K562 (cell line): ENCODE results near the gene NEDD4L. TPM values are rescaled to one million over a fixed set of nuclear protein-coding genes. Genes with fewer than 3 reads are reported as not detected.

Experiments
- ATAC-seq: fragments of 200-7000 bp; cut with Tn5 transposase; 3 replicates; pipeline ENCODE4 v1.9.1; 2020; ENCODE audit warnings: moderate library complexity
- BruUV-seq: library from RNA; stranded (reverse); fragments of 400-500 nt; replicated peaks from 2 replicates; lab custom pipeline; 2021; lab: Mats Ljungman, UMichigan
- CTCF ChIA-PET: fragments of 300-600 bp; formaldehyde crosslinking; extraction: SDS; loops from one replicate; lab custom pipeline; 2021; ENCODE audit warnings: low intra/inter-chr PET ratio; lab: Yijun Ruan, JAX
- POLR2A ChIA-PET: fragments of 300-600, 350-650 bp; sonication (Branson Sonifier 250); formaldehyde crosslinking; extraction: SDS; loops from one replicate; lab custom pipeline; 2021; ENCODE audit warnings: antibody characterized with exemption, inconsistent platforms; lab: Yijun Ruan, JAX
- DNase-seq, 4 experiments: peaks; one replicate each; pipeline versions ENCODE4 v3.0.0 to v3.0.0-alpha.2; 2011 to 2018; ENCODE audit warnings: low spot score in 3 of 4, mixed read lengths in 3 of 4; ENCODE audit errors: extremely low read depth in 1 of 4
- FAIRE-seq: peaks from 2 replicates; lab custom pipeline; 2011; peaks lifted over from hg19 to GRCh38; lab: Jason Lieb, UNC
- H2AFZ ChIP-seq: 2 replicates; pipeline ENCODE4 v1.6.0; 2011; ENCODE audit warnings: low read depth, low read length, control low read depth, inconsistent platforms
- H3K27ac ChIP-seq: fragments of 200-600 bp; 3 replicates; pipeline ENCODE4 v1.8.0; 2011; ENCODE audit warnings: low read depth, mild to moderate bottlenecking, control low read depth, inconsistent platforms, low read length, moderate library complexity, mixed read lengths; ENCODE audit errors: extremely low read depth
- H3K27me3 ChIP-seq, 2 experiments: fragments of 300-600 bp in 1 of 2; 2 replicates in 1 of 2; 3 replicates in 1 of 2; pipeline versions ENCODE4 v1.6.0 to v1.8.0; 2011; ENCODE audit warnings: inconsistent platforms in 2 of 2, low read length in 2 of 2, mild to moderate bottlenecking in 1 of 2, mixed read lengths in 1 of 2, moderate library complexity in 1 of 2; ENCODE audit not compliant: control insufficient read depth in 2 of 2, insufficient read depth in 2 of 2
- H3K36me3 ChIP-seq: fragments of 300-600 bp; 3 replicates; pipeline ENCODE4 v1.8.0; 2011; ENCODE audit warnings: mild to moderate bottlenecking, low read length, inconsistent platforms; ENCODE audit not compliant: control insufficient read depth, insufficient read depth
- H3K4me1 ChIP-seq, 2 experiments: fragments of 200-600 bp in 1 of 2; replicated peaks in 1 of 2; 2 replicates in 1 of 2; 3 replicates in 1 of 2; pipeline versions ENCODE4 v1.5.1 to v1.8.0; 2011; ENCODE audit warnings: inconsistent platforms in 2 of 2, low read length in 2 of 2, mild to moderate bottlenecking in 1 of 2, mixed read lengths in 1 of 2, moderate library complexity in 1 of 2; ENCODE audit not compliant: control insufficient read depth in 2 of 2, insufficient read depth in 2 of 2
- H3K4me2 ChIP-seq: 2 replicates; pipeline ENCODE4 v1.6.1; 2011; ENCODE audit warnings: low read length, control low read depth, inconsistent platforms, mixed read lengths; ENCODE audit not compliant: insufficient read depth
- H3K4me3 ChIP-seq: fragments of 200-600 bp; sonication (generic), shearing (Covaris generic); 2 replicates; pipeline ENCODE4 v1.5.1; 2016; ENCODE audit warnings: control low read depth, inconsistent platforms
- H3K79me2 ChIP-seq: fragments of 200-600 bp; 3 replicates; pipeline ENCODE4 v1.8.0; 2011; ENCODE audit warnings: low read length, inconsistent platforms; ENCODE audit not compliant: control insufficient read depth, insufficient read depth
- H3K9ac ChIP-seq, 2 experiments: 2 replicates each; pipeline versions ENCODE4 v1.6.0 to v1.6.1; 2011; ENCODE audit warnings: low read depth in 2 of 2, low read length in 2 of 2, control low read depth in 1 of 2, inconsistent platforms in 1 of 2, mild to moderate bottlenecking in 1 of 2, mixed read lengths in 1 of 2; ENCODE audit not compliant: insufficient read depth in 1 of 2
- H3K9me1 ChIP-seq: one replicate; pipeline ENCODE4 v1.6.0; 2011; ENCODE audit warnings: inconsistent platforms, mild to moderate bottlenecking, low read length, moderate library complexity; ENCODE audit not compliant: control insufficient read depth, insufficient read depth
- H3K9me3 ChIP-seq: replicated peaks from 2 replicates; pipeline ENCODE4 v1.5.1; 2011; ENCODE audit warnings: low read depth, low read length, inconsistent platforms; ENCODE audit not compliant: control insufficient read depth, insufficient read depth
- H4K20me1 ChIP-seq: replicated peaks from 2 replicates; pipeline ENCODE4 v1.6.1; 2011; ENCODE audit warnings: low read length, inconsistent platforms, mixed read lengths; ENCODE audit not compliant: control insufficient read depth, insufficient read depth
- C11orf30 ChIP-seq: fragments of 450-650 bp; IDR thresholded peaks from 2 replicates; pipeline ENCODE4 v1.6.1; 2016; ENCODE audit warnings: low read depth, mild to moderate bottlenecking
- CBFA2T3 ChIP-seq: fragments of 450-650 bp; IDR thresholded peaks from 2 replicates; pipeline ENCODE4 v1.6.1; 2017
- CBX1 ChIP-seq: sonication (generic); IDR thresholded peaks from 2 replicates; pipeline ENCODE4 v1.6.1; 2016; ENCODE audit warnings: antibody characterized with exemption, low read depth, mild to moderate bottlenecking
- ELF4 ChIP-seq: fragments of 450-650 bp; formaldehyde crosslinking; IDR thresholded peaks from 2 replicates; pipeline ENCODE4 v1.4.0; 2022; ENCODE audit warnings: missing genetic modification characterization
- FOXJ3 ChIP-seq: sonication (generic); formaldehyde crosslinking; IDR thresholded peaks from 2 replicates; pipeline ENCODE4 v1.4.0; 2020; ENCODE audit warnings: mild to moderate bottlenecking, missing genetic modification reagents
- HCFC1 ChIP-seq: IDR thresholded peaks from 2 replicates; pipeline ENCODE4 v1.6.1; 2012; ENCODE audit warnings: low read depth, low read length, improper control_type of control experiment
- HDAC6 ChIP-seq: IDR thresholded peaks from 2 replicates; pipeline ENCODE4 v1.6.1; 2012; ENCODE audit warnings: low read depth, mild to moderate bottlenecking, control low read depth, inconsistent platforms, low read length, moderate library complexity
- HMG20B ChIP-seq: fragments of 250-450 bp; sonication (Bioruptor Pico); IDR thresholded peaks from 2 replicates; pipeline ENCODE4 v1.5.0; 2021; ENCODE audit warnings: mild to moderate bottlenecking
- NFXL1 ChIP-seq: fragments of 450-650 bp; formaldehyde crosslinking; IDR thresholded peaks from 2 replicates; pipeline ENCODE4 v1.4.0; 2021; ENCODE audit warnings: mild to moderate bottlenecking
- NR2F6 ChIP-seq: fragments of 450-650 bp; formaldehyde crosslinking; IDR thresholded peaks from 2 replicates; pipeline ENCODE4 v1.4.0; 2020; ENCODE audit warnings: mild to moderate bottlenecking
- OTX1 ChIP-seq: fragments of 450-650 bp; formaldehyde crosslinking; IDR thresholded peaks from 2 replicates; pipeline ENCODE4 v1.4.0; 2022; ENCODE audit warnings: mild to moderate bottlenecking
- PREB ChIP-seq: sonication (generic); formaldehyde crosslinking; IDR thresholded peaks from 2 replicates; pipeline ENCODE4 v1.8.1; 2023; ENCODE audit warnings: mild to moderate bottlenecking, missing genetic modification reagents
- RB1 ChIP-seq: fragments of 450-650 bp; IDR thresholded peaks from 2 replicates; pipeline ENCODE4 v1.6.1; 2017; ENCODE audit warnings: low read depth, mild to moderate bottlenecking
- RERE ChIP-seq: sonication (generic); formaldehyde crosslinking; IDR thresholded peaks from 2 replicates; pipeline ENCODE4 v1.8.0; 2023; ENCODE audit warnings: missing genetic modification reagents, mild to moderate bottlenecking, borderline replicate concordance
- SMC3 ChIP-seq: conservative IDR thresholded peaks from 2 replicates; pipeline ENCODE4 v1.6.1; 2011; ENCODE audit warnings: low read depth, low read length, improper control_type of control experiment; ENCODE audit not compliant: insufficient read depth
- TCF7L2 ChIP-seq: fragments of 150-350 bp; IDR thresholded peaks from 2 replicates; pipeline ENCODE4 v1.6.1; 2016; ENCODE audit warnings: low read depth, mild to moderate bottlenecking, low read length, moderate library complexity
- ZBTB7A ChIP-seq: IDR thresholded peaks from 2 replicates; pipeline ENCODE4 v1.6.1; 2011; ENCODE audit warnings: low read depth, mild to moderate bottlenecking, low read length, moderate library complexity, borderline replicate concordance; ENCODE audit not compliant: control insufficient read depth
- ZKSCAN3 ChIP-seq: fragments of 250-450 bp; sonication (Bioruptor Pico); IDR thresholded peaks from 2 replicates; pipeline ENCODE4 v1.4.0; 2020
- ZNF253 ChIP-seq: fragments of 250-450 bp; sonication (Bioruptor Pico); conservative IDR thresholded peaks from 2 replicates; pipeline ENCODE4 v1.6.1; 2021; ENCODE audit warnings: mild to moderate bottlenecking
- ZNF263 ChIP-seq: sonication (generic); formaldehyde crosslinking; IDR thresholded peaks from 2 replicates; pipeline ENCODE4 v1.8.0; 2022; ENCODE audit warnings: mild to moderate bottlenecking, missing genetic modification reagents, borderline replicate concordance
- whole genome bisulfite sequencing: fragments of 100-300 bp; shearing (Covaris generic); methylation state at CpG from one replicate; pipeline ENCODE4 v1.1.6; 2016; ENCODE audit warnings: low coverage, mixed read lengths; ENCODE audit not compliant: insufficient coverage; ENCODE audit errors: missing lambda C conversion rate; 5-methylcytosine and 5-hydroxymethylcytosine counted together
- in situ Hi-C: fragments of 300-500 bp; cut with MboI; formaldehyde crosslinking; loops from 4 replicates; pipeline ENCODE4 v1.15.0; 2018; ENCODE audit warnings: inconsistent platforms, mixed read lengths
- intact Hi-C: fragments of 100-400 bp; cut with micrococcal nuclease; formaldehyde crosslinking; loops from 2 replicates; pipeline ENCODE4 v1.14.2; 2022
- polyA plus RNA-seq, 8 experiments: library from polyadenylated mRNA; depleted of rRNA in 4 of 8; stranded (reverse) in 5 of 8; unstranded in 3 of 8; fragments of >200 nt; fragmentation: Nextera tagmentation in 2 of 8; fragmentation: Illumina TruSeq in 1 of 8; extraction: Ambion mirVana in 2 of 8; extraction: Trizol in 1 of 8; gene quantifications; 2 replicates each; pipeline versions ENCODE4 v1.2.1 to v1.2.3, GENCODE V29; 2011 to 2014; ENCODE audit warnings: inconsistent platforms in 1 of 8, missing spikeins in 1 of 8
- total RNA-seq, 7 experiments: library from RNA; depleted of rRNA in 6 of 7; stranded (reverse); fragments of >200 nt in 6 of 7; fragmentation: Illumina TruSeq in 2 of 7; extraction: Trizol in 2 of 7; gene quantifications; 2 replicates each; pipeline versions ENCODE4 v1.2.1 to v1.2.3, GENCODE V29; 2011 to 2021; ENCODE audit warnings: low replicate concordance in 1 of 7

The NEDD4L gene
- total and polyA plus RNA-seq, 9 of the 15 experiments (the other 6 are each of a cell fraction or from before 2014, with no cell fraction given): 8.1 to 33.4 (median 19.9) TPM

GRCh38 chr18:58235001-58235436 lies 191.0 kb downstream of the NEDD4L start:
- Histone ChIP-seq H2AFZ (no peak overlapping the region), H3K9me3 (no peaks in the 10 kb centered on the region), H3K9me1 (no peaks in the 10 kb centered on the region), H3K4me3 (no peak overlapping the region), H3K4me1 (no peaks in the 10 kb centered on the region), H3K36me3 (peaks cover 3% of the 10 kb centered on the region; the same call in 1 of the 3 replicates), H3K79me2 (no peaks in the 10 kb centered on the region), H4K20me1 (no peaks in the 10 kb centered on the region; the same call in 1 of the 2 replicates), H3K9ac (no peak overlapping the region), H3K27me3 (no peaks in the 10 kb centered on the region), H3K27ac (no peak overlapping the region), H3K4me2 (no peak overlapping the region)
- FAIRE-seq: no peak
- 44% methylated on average over 8 of the region's 9 CpGs for WGBS
- CTCF ChIA-PET: no interaction called here
- POLR2A ChIA-PET: interaction anchor here (1.3 kb wide), 1 partner anchor 11 kb away, joined by 4 read pairs; no protein-coding TSS in a partner anchor
- intact Hi-C loops (no loop called here), in situ Hi-C loops (no loop called here)
- DNase-seq: no peak
- ATAC-seq: no peak
- TF ChIP-seq HMG20B (CRISPR knock-in tag): no peak
- no peak for TF ChIP-seq SMC3
- TF ChIP-seq TCF7L2: no peak
- no peak for TF ChIP-seq C11orf30
- TF ChIP-seq CBFA2T3: no peak
- TF ChIP-seq OTX1 (CRISPR knock-in tag): no peak
- TF ChIP-seq RB1: no peak
- TF ChIP-seq NFXL1 (CRISPR knock-in tag): no peak
- TF ChIP-seq CBX1: no peak
- TF ChIP-seq NR2F6 (CRISPR knock-in tag): no peak
- no peak for TF ChIP-seq HDAC6
- TF ChIP-seq ZNF253 (CRISPR knock-in tag): no peak
- TF ChIP-seq RERE (CRISPR knock-in tag): no peak
- no peak for TF ChIP-seq ZKSCAN3 (CRISPR knock-in tag)
- TF ChIP-seq ZNF263 (CRISPR knock-in tag): no peak
- TF ChIP-seq ZBTB7A: no peak
- TF ChIP-seq PREB (CRISPR knock-in tag): no peak
- no peak for TF ChIP-seq ELF4 (CRISPR knock-in tag)
- TF ChIP-seq FOXJ3 (CRISPR knock-in tag): no peak
- no peak for TF ChIP-seq HCFC1
- no TSS peak for BruUV-seq
